ENCODE data around the gene BLOC1S3.
"Not testable (repeated sequence)": the region's sequence is repeated elsewhere in the genome, so short reads cannot be mapped to it uniquely, and the experiment has no call there.

BLOC1S3 gene

GRCh38 chr19:45224645-45225044 is 46.1 kb downstream of the BLOC1S3 start:
- DNase-seq (ENCODE audit: low spot score), result no peak

- DNase-seq (ENCODE audit: low spot score), result not testable (repeated sequence)
These were observed 50.5 kb downstream of the BLOC1S3 start for GRCh38 chr19:45229056-45229455.
